ENCODE results near the gene SEMA4D. TPM values are rescaled to one million over a fixed set of nuclear protein-coding genes. Genes with fewer than 3 reads are reported as not detected.

Gene SEMA4D
- total and polyA plus RNA-seq, 12 donors = 2.3 to 51.0 (median 20.2) TPM

- H3K4me3 ChIP-seq = peak overlapping the region in 1 of 10 donors; percentile 19
- H3K27ac ChIP-seq = peak overlapping the region in 1 of 10 donors; percentile 88
- intact Hi-C loops (cut with DNase I) = loop anchor here in 1 of 10 donors (5.0 kb wide), 1 partner anchor 73 kb away; no protein-coding TSS in a partner anchor
- no peaks in the 10 kb centered on the region for H3K9me3 ChIP-seq
- ATAC-seq (peak in 3 of 8 donors; percentile 13 to 52 (median 21)), DNase-seq (no peak)
- H3K4me1 ChIP-seq = peaks cover 0 to 83% (median 0%) of the 10 kb centered on the region in 9 donors
- no peaks in the 10 kb centered on the region for H3K36me3 ChIP-seq
- TF ChIP-seq, protein P1, sequence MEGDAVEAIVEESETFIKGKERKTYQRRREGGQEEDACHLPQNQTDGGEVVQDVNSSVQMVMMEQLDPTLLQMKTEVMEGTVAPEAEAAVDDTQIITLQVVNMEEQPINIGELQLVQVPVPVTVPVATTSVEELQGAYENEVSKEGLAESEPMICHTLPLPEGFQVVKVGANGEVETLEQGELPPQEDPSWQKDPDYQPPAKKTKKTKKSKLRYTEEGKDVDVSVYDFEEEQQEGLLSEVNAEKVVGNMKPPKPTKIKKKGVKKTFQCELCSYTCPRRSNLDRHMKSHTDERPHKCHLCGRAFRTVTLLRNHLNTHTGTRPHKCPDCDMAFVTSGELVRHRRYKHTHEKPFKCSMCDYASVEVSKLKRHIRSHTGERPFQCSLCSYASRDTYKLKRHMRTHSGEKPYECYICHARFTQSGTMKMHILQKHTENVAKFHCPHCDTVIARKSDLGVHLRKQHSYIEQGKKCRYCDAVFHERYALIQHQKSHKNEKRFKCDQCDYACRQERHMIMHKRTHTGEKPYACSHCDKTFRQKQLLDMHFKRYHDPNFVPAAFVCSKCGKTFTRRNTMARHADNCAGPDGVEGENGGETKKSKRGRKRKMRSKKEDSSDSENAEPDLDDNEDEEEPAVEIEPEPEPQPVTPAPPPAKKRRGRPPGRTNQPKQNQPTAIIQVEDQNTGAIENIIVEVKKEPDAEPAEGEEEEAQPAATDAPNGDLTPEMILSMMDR (IDR thresholded peaks at IDR 0.05) = no peak
- WGBS, 2 donors = 79 to 83% methylated on average over 7 of the region's 7 CpGs
- H3K27me3 ChIP-seq = no peaks in the 10 kb centered on the region
Measured at GRCh38 chr9:89464300-89464901, 33.5 kb downstream of the SEMA4D start.

DNA sequence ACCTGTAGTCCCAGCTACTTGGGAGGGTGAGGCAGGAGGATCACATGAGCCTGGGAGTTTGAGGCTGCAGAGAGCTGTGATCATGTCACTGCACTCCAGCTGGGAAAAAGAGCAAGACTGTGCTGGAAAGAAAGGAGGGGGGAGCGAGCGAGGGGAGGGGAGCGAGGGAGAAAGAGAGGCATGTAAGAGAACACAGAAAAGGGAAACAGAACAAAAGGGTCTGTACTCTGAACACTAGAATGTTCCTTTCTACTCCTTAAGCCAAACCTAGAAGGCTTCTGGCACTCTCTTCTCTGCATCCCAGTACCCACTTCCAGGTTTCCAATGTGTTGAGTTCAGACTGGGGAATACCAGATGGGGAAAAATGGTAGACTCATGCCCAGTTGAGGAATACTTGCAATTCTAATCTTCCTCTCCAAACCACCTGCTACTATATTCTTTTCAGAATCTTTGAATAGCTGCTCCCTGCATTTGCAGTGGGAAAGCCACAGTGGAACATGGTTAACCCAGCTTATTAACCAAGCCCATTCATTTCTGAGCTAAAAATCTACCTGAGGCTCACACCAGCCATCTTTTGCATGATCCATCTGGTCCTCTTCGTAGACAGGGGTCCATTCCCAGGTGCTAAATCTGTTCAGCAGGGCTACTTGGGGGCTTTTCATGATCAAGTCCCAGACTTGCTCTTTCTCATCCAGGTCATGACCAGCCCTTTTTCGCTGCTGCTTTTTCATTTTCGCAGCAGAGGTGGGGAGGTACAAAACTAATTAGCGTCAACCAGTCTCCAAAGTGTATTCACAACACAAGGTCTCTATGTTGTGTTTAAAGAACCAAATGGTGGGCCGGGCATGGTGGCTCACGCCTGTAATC is 34.9 kb downstream of the SEMA4D start:
- Histone ChIP-seq H3K4me1 (peaks cover 0 to 75% (median 0%) of the 10 kb centered on the region in 9 donors), H3K27ac (peak overlapping the region in 1 of 10 donors; percentile 88), H3K4me3 (no peak overlapping the region), H3K36me3 (peaks cover 0 to under 1% (median 0%) of the 10 kb centered on the region in 9 donors), H3K27me3 (no peaks in the 10 kb centered on the region), H3K9me3 (no peaks in the 10 kb centered on the region)
- ATAC-seq (no peak), DNase-seq (no peak)
- TF ChIP-seq, protein P1 (IDR thresholded peaks at IDR 0.05) = no peak
- 95 to 96% methylated on average over 8 to 9 of the region's 9 CpGs for WGBS, 2 donors
- intact Hi-C loops (cut with DNase I) = loop anchor here in 1 of 10 donors (5.0 kb wide), 1 partner anchor 74 kb away; no protein-coding TSS in a partner anchor

GRCh38 chr9:89462199-89462598 is 35.7 kb downstream of the SEMA4D start:
- Histone ChIP-seq H3K4me1 (peaks cover 0 to 70% (median 0%) of the 10 kb centered on the region in 9 donors), H3K36me3 (peaks cover 0 to 3% (median 0%) of the 10 kb centered on the region in 9 donors), H3K4me3 (no peak overlapping the region), H3K27me3 (no peaks in the 10 kb centered on the region), H3K9me3 (no peaks in the 10 kb centered on the region), H3K27ac (peak overlapping the region in 1 of 10 donors; percentile 3)
- DNase-seq (no peak), ATAC-seq (no peak)
- 73 to 75% methylated on average over 5 of the region's 5 CpGs for WGBS, 2 donors
- intact Hi-C loops (cut with DNase I) = loop anchor here in 1 of 10 donors (5.0 kb wide), 1 partner anchor 75 kb away; no protein-coding TSS in a partner anchor
- TF ChIP-seq, protein P1 (IDR thresholded peaks at IDR 0.05) = no peak

GRCh38 chr9:89461265-89461664 is 36.6 kb downstream of the SEMA4D start:
- H3K27me3 ChIP-seq = no peaks in the 10 kb centered on the region
- H3K27ac ChIP-seq = no peak overlapping the region
- H3K9me3 ChIP-seq = no peaks in the 10 kb centered on the region
- peak in 1 of 8 donors; percentile 37 for ATAC-seq
- TF ChIP-seq, protein P1 (IDR thresholded peaks at IDR 0.05) = no peak
- H3K4me3 ChIP-seq = no peak overlapping the region
- H3K36me3 ChIP-seq = peaks cover 0 to 3% (median 0%) of the 10 kb centered on the region in 9 donors
- intact Hi-C loops (cut with DNase I) = loop anchor here in 1 of 10 donors (5.0 kb wide), 1 partner anchor 76 kb away; no protein-coding TSS in a partner anchor
- H3K4me1 ChIP-seq = peaks cover 0 to 74% (median 0%) of the 10 kb centered on the region in 9 donors
- no peak for DNase-seq
- 49 to 56% methylated on average over 8 of the region's 8 CpGs for WGBS, 2 donors

Data from heart right ventricle (tissue), 16 donors.